Trophoblast cell (in vitro differentiated cells and primary cell): ENCODE measurements around the gene SFXN5.

Source experiments
- DNase-seq, 2 donors: peaks; one replicate each; pipeline ENCODE4 v3.0.0-alpha.2; 2016
- H2AFZ ChIP-seq: 2 replicates; pipeline ENCODE4 v1.6.1; 2013; ENCODE audit warnings: low read length, moderate library complexity, mild to moderate bottlenecking; ENCODE audit not compliant: insufficient read depth, poor library complexity
- H2AK5ac ChIP-seq: 2 replicates; pipeline ENCODE4 v1.6.1; 2013; ENCODE audit warnings: mild to moderate bottlenecking, low read length
- H2BK120ac ChIP-seq: 2 replicates; pipeline ENCODE4 v1.6.1; 2013; ENCODE audit warnings: low read length, mild to moderate bottlenecking, moderate library complexity; ENCODE audit not compliant: insufficient read depth, poor library complexity
- H2BK12ac ChIP-seq: 2 replicates; pipeline ENCODE4 v1.6.1; 2013; ENCODE audit warnings: mild to moderate bottlenecking, low read length, moderate library complexity
- H2BK5ac ChIP-seq: 2 replicates; pipeline ENCODE4 v1.6.1; 2013; ENCODE audit warnings: low read length, low read depth, moderate library complexity, mild to moderate bottlenecking; ENCODE audit not compliant: poor library complexity
- H3K14ac ChIP-seq: 2 replicates; pipeline ENCODE4 v1.6.1; 2013; ENCODE audit warnings: mild to moderate bottlenecking, low read length
- H3K18ac ChIP-seq: 2 replicates; pipeline ENCODE4 v1.6.1; 2013; ENCODE audit warnings: mild to moderate bottlenecking, low read length
- H3K23ac ChIP-seq: 2 replicates; pipeline ENCODE4 v1.6.1; 2013; ENCODE audit warnings: low read length
- H3K27ac ChIP-seq: 2 replicates; pipeline ENCODE4 v1.5.1; 2013; ENCODE audit warnings: low read depth, mild to moderate bottlenecking, inconsistent platforms, low read length, moderate library complexity
- H3K27me3 ChIP-seq: 2 replicates; pipeline ENCODE4 v1.6.1; 2013; ENCODE audit warnings: inconsistent platforms, mild to moderate bottlenecking, low read length, moderate library complexity; ENCODE audit not compliant: insufficient read depth
- H3K36me3 ChIP-seq, 2 experiments: 1 replicate in 1 of 2; 2 replicates in 1 of 2; pipeline ENCODE4 v1.6.1; 2013; ENCODE audit warnings: low read length in 2 of 2, mild to moderate bottlenecking in 2 of 2, moderate library complexity in 1 of 2; ENCODE audit not compliant: insufficient read depth in 2 of 2, control insufficient read depth in 1 of 2
- H3K4ac ChIP-seq: 2 replicates; pipeline ENCODE4 v1.6.1; 2013; ENCODE audit warnings: low read depth, mild to moderate bottlenecking, low read length, moderate library complexity
- H3K4me1 ChIP-seq, 2 experiments: 1 replicate in 1 of 2; 2 replicates in 1 of 2; pipeline ENCODE4 v1.6.1; 2013; ENCODE audit warnings: low read length in 2 of 2, mild to moderate bottlenecking in 2 of 2, moderate library complexity in 1 of 2; ENCODE audit not compliant: insufficient read depth in 2 of 2, control insufficient read depth in 1 of 2
- H3K4me2 ChIP-seq: 2 replicates; pipeline ENCODE4 v1.6.1; 2013; ENCODE audit warnings: inconsistent platforms, mild to moderate bottlenecking, low read length, moderate library complexity
- H3K4me3 ChIP-seq: 2 replicates; pipeline ENCODE4 v1.5.1; 2013; ENCODE audit warnings: mild to moderate bottlenecking, low read depth, low read length, inconsistent platforms
- H3K79me1 ChIP-seq: one replicate; pipeline ENCODE4 v1.6.1; 2013; ENCODE audit warnings: low read length
- H3K79me2 ChIP-seq: 2 replicates; pipeline ENCODE4 v1.6.1; 2013; ENCODE audit warnings: low read length, mild to moderate bottlenecking; ENCODE audit not compliant: control insufficient read depth, insufficient read depth, poor library complexity
- H3K9ac ChIP-seq: 2 replicates; pipeline ENCODE4 v1.6.1; 2013; ENCODE audit warnings: mild to moderate bottlenecking, low read length
- H3K9me3 ChIP-seq: 2 replicates; pipeline ENCODE4 v1.6.1; 2013; ENCODE audit warnings: low read depth, mild to moderate bottlenecking, control low read depth, inconsistent platforms, low read length; ENCODE audit not compliant: insufficient read depth
- H4K12ac ChIP-seq: 2 replicates; pipeline ENCODE4 v1.6.1; 2013; ENCODE audit warnings: low read depth, mild to moderate bottlenecking, low read length, moderate library complexity
- H4K8ac ChIP-seq: 2 replicates; pipeline ENCODE4 v1.6.1; 2013; ENCODE audit warnings: low read depth, mild to moderate bottlenecking, low read length, moderate library complexity
- H4K91ac ChIP-seq: one replicate; pipeline ENCODE4 v1.6.1; 2013; ENCODE audit warnings: low read depth, mild to moderate bottlenecking, low read length, moderate library complexity
- WGBS: extraction: QIAGEN DNeasy Blood & Tissue Kit; methylation state at CpG from one replicate; pipeline ENCODE4 v1.1.7; 2013; ENCODE audit warnings: missing lambda C conversion rate; ENCODE audit not compliant: insufficient read length, insufficient coverage; ENCODE audit errors: extremely low coverage; 5-methylcytosine and 5-hydroxymethylcytosine counted together

Gene SFXN5

GRCh38 chr2:73054980-73055379 lies 16.5 kb downstream of the SFXN5 start:
- Histone ChIP-seq H3K36me3 (peaks cover 0 to 8% of the 10 kb centered on the region in 2 experiments), H3K79me1 (peaks cover 3% of the 10 kb centered on the region), H3K23ac (no peak overlapping the region), H3K14ac (no peak overlapping the region), H2AFZ (no peak overlapping the region), H3K4ac (no peak overlapping the region), H4K91ac (no peak overlapping the region), H3K4me1 (peaks cover 4 to 6% of the 10 kb centered on the region in 2 experiments), H3K4me2 (no peak overlapping the region), H3K4me3 (no peak overlapping the region), H2BK5ac (no peak overlapping the region), H4K8ac (no peak overlapping the region), H3K9me3 (no peaks in the 10 kb centered on the region), H3K27ac (no peak overlapping the region), H3K79me2 (no peaks in the 10 kb centered on the region), H4K12ac (no peak overlapping the region), H2BK120ac (no peak overlapping the region), H3K18ac (no peak overlapping the region), H2AK5ac (no peak overlapping the region), H3K27me3 (no peaks in the 10 kb centered on the region), H2BK12ac (no peak overlapping the region), H3K9ac (no peak overlapping the region)
- no peak for DNase-seq
- no CpG with 5 or more reads among the region's 5 CpGs for WGBS

GRCh38 chr2:73053316-73054114 lies 18.0 kb downstream of the SFXN5 start:
- H3K4ac ChIP-seq: no peak overlapping the region
- peaks cover 3% of the 10 kb centered on the region for H3K79me1 ChIP-seq
- H3K79me2 ChIP-seq: no peaks in the 10 kb centered on the region
- no peak overlapping the region for H2BK5ac ChIP-seq
- no peaks in the 10 kb centered on the region for H3K27me3 ChIP-seq
- no peak overlapping the region for H2AFZ ChIP-seq
- H3K4me1 ChIP-seq: peaks cover 4 to 12% of the 10 kb centered on the region in 2 experiments
- H3K4me3 ChIP-seq: no peak overlapping the region
- H4K12ac ChIP-seq: no peak overlapping the region
- no peak overlapping the region for H2AK5ac ChIP-seq
- no CpG with 5 or more reads among the region's 6 CpGs for WGBS
- no peak overlapping the region for H4K8ac ChIP-seq
- DNase-seq: no peak
- H4K91ac ChIP-seq: no peak overlapping the region
- no peak overlapping the region for H3K14ac ChIP-seq
- H3K36me3 ChIP-seq: peaks cover 0 to 8% of the 10 kb centered on the region in 2 experiments
- no peak overlapping the region for H3K9ac ChIP-seq
- H3K9me3 ChIP-seq: no peaks in the 10 kb centered on the region
- H3K18ac ChIP-seq: no peak overlapping the region
- H3K27ac ChIP-seq: no peak overlapping the region
- H3K4me2 ChIP-seq: no peak overlapping the region
- no peak overlapping the region for H2BK120ac ChIP-seq
- H3K23ac ChIP-seq: no peak overlapping the region
- no peak overlapping the region for H2BK12ac ChIP-seq

DNA sequence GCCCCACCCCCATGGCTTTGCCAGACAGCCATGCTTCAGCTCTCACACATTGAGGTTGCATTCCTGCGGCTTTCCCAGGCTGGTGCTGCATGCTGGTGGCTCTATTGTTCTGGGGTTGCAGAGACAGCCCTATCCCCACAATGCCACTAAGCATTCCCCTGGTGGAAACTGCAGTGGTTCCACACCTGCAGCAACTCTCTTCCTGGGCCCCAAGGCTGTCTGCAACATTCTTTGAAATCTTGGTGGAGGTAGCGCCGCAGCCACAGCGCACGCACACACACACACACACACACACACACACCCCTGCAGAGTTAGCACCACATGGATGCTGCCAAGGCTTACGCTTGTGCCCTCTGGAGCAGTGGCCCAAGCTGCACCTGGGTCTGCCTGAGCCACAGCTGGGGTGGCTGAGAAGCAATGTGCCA lies 21.4 kb downstream of the SFXN5 start:
- Histone ChIP-seq H3K36me3 (peaks cover 0 to 3% of the 10 kb centered on the region in 2 experiments), H3K27ac (peak overlapping the region; percentile 1), H4K12ac (no peak overlapping the region), H3K18ac (no peak overlapping the region), H4K8ac (no peak overlapping the region), H3K14ac (no peak overlapping the region), H2BK120ac (no peak overlapping the region), H3K4ac (no peak overlapping the region), H3K9me3 (peaks cover 2% of the 10 kb centered on the region), H3K4me3 (no peak overlapping the region), H3K23ac (no peak overlapping the region), H3K4me2 (no peak overlapping the region), H3K79me2 (no peaks in the 10 kb centered on the region), H3K4me1 (peaks cover 4 to 12% of the 10 kb centered on the region in 2 experiments), H2AK5ac (no peak overlapping the region), H3K27me3 (no peaks in the 10 kb centered on the region), H3K79me1 (peaks cover 3% of the 10 kb centered on the region), H2AFZ (no peak overlapping the region), H2BK5ac (no peak overlapping the region), H3K9ac (no peak overlapping the region), H4K91ac (no peak overlapping the region), H2BK12ac (peak overlapping the region; percentile 34)
- no CpG with 5 or more reads among the region's 6 CpGs for WGBS
- no peak for DNase-seq

GRCh38 chr2:73043929-73044832 lies 27.3 kb downstream of the SFXN5 start:
- Histone ChIP-seq H3K14ac (peak overlapping the region; percentile 52), H2AK5ac (peak overlapping the region; percentile 94), H3K4me1 (peaks cover 16 to 17% of the 10 kb centered on the region in 2 experiments), H2AFZ (no peak overlapping the region), H3K4ac (peak overlapping the region; percentile 77), H3K36me3 (peaks cover 4% of the 10 kb centered on the region in 2 experiments), H3K23ac (no peak overlapping the region), H3K79me1 (peaks cover 9% of the 10 kb centered on the region), H4K91ac (peak overlapping the region; percentile 75), H2BK120ac (peak overlapping the region; percentile 84), H3K9me3 (peaks cover 2% of the 10 kb centered on the region), H2BK5ac (peak overlapping the region; percentile 75), H3K9ac (no peak overlapping the region), H3K27ac (peak overlapping the region; percentile 73), H3K27me3 (no peaks in the 10 kb centered on the region), H3K4me2 (no peak overlapping the region), H3K4me3 (no peak overlapping the region), H3K18ac (peak overlapping the region; percentile 14), H2BK12ac (peak overlapping the region; percentile 94), H4K8ac (peak overlapping the region; percentile 69), H3K79me2 (no peaks in the 10 kb centered on the region), H4K12ac (no peak overlapping the region)
- no peak for DNase-seq
- no CpG with 5 or more reads among the region's 12 CpGs for WGBS
